ENCODE data around the gene ADIPOQ. TPM values are rescaled to one million over a fixed set of nuclear protein-coding genes. Genes with fewer than 3 reads are reported as not detected.

Gene ADIPOQ
- total RNA-seq, 1 experiment from 2014 or later: not detected

DNA sequence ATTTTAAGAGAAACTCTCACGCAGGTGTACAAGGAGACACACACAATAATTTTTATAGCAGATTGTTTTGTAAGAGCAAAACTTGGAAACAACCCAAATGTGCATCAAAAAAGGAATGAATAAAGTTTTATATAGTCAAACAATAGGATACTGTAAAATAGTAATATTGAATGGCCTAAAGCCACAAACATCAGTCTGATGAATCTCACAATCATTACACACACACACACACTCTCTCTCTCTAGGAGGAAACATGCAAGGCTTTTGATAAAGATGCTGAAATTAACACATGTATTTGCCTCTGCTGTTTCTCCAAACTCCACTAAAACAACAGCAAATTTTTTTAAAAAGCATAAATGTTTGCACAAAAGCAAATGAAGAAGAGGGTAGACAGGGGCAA lies 37.3 kb downstream of the ADIPOQ start:
- Histone ChIP-seq H4K91ac (ENCODE audit: insufficient read length, low read depth, low read length) (no peak overlapping the region), H2BK12ac (ENCODE audit: insufficient read length, low read depth, low read length) (no peak overlapping the region), H3K79me2 (ENCODE audit: insufficient read depth, low read length) (no peaks in the 10 kb centered on the region), H3K23ac (ENCODE audit: insufficient read length, low read depth, low read length) (no peak overlapping the region), H3T11ph (ENCODE audit: low read length) (no peak overlapping the region), H3K79me1 (ENCODE audit: insufficient read depth, low read depth, low read length, poor library complexity, severe bottlenecking) (no peaks in the 10 kb centered on the region), H2BK5ac (ENCODE audit: insufficient read length, low read length) (no peak overlapping the region), H3K9me3 (ENCODE audit: control insufficient read depth, low read depth, low read length) (no peaks in the 10 kb centered on the region), H3K14ac (ENCODE audit: insufficient read depth, low read length) (no peak overlapping the region), H3K4me2 (ENCODE audit: insufficient read depth, insufficient read length, low read length) (no peak overlapping the region), H3K56ac (ENCODE audit: insufficient read length, low read depth, low read length) (no peak overlapping the region), H3K27me3 (ENCODE audit: insufficient read depth, low read length) (no peaks in the 10 kb centered on the region), H4K20me1 (ENCODE audit: control insufficient read depth, insufficient read depth, insufficient read length) (no peaks in the 10 kb centered on the region), H3K27ac (ENCODE audit: insufficient read length, low read depth, low read length) (no peak overlapping the region), H3K4me1 (ENCODE audit: insufficient read depth, low read length) (no peaks in the 10 kb centered on the region), H3K4ac (ENCODE audit: low read depth, low read length) (no peak overlapping the region), H2AK5ac (ENCODE audit: insufficient read length, low read length) (no peak overlapping the region), H2AFZ (ENCODE audit: low read length) (no peak overlapping the region), H4K5ac (ENCODE audit: insufficient read length, low read depth, low read length) (no peak overlapping the region), H2BK120ac (ENCODE audit: low read depth, low read length, poor library complexity, severe bottlenecking) (no peak overlapping the region), H2BK20ac (ENCODE audit: low read depth, low read length, poor library complexity, severe bottlenecking) (no peak overlapping the region), H3K23me2 (ENCODE audit: insufficient read length, low read depth, low read length, poor library complexity, severe bottlenecking) (no peaks in the 10 kb centered on the region), H4K8ac (replicated peaks; ENCODE audit: insufficient read length, low read depth, low read length) (no peak overlapping the region), H2BK15ac (ENCODE audit: low read depth, low read length) (no peak overlapping the region), H3K18ac (ENCODE audit: insufficient read length, low read depth, low read length) (no peak overlapping the region), H3K9ac (ENCODE audit: extremely low read depth, insufficient read length, low read length) (no peak overlapping the region)
- no peak for DNase-seq
- Mint-ChIP-seq H3K9me3 (peaks cover 18 to 19% of the 10 kb centered on the region in 2 experiments), H3K27ac (no peak overlapping the region), H3K4me3 (no peak overlapping the region), H3K27me3 (ENCODE audit: low read depth) (no peaks in the 10 kb centered on the region), H3K4me1 (peaks cover 16 to 27% of the 10 kb centered on the region in 2 experiments), H3K36me3 (ENCODE audit: insufficient read depth in 1 of 3, low read depth in 3 of 3) (peaks cover 5 to 19% (median 13%) of the 10 kb centered on the region in 3 experiments; a peak in 6 of 7 replicates)
- no CpG with 5 or more reads among the region's 1 CpG for WGBS (ENCODE audit: extremely low coverage, insufficient read length, low lambda C conversion rate)
- TF ChIP-seq CTCF (conservative IDR thresholded peaks at IDR 0.05): no peak

All from H9 (cell line).